Measurements from ENCODE around the gene ABHD5. TPM values are rescaled to one million over a fixed set of nuclear protein-coding genes. Genes with fewer than 3 reads are reported as not detected.

ABHD5 gene
- total RNA-seq, 4 donors from 2014 or later = 2.8 to 21.3 (median 12.2) TPM

- no peak for TF ChIP-seq POLR2A (IDR thresholded peaks at IDR 0.05)
- TF ChIP-seq, protein P1, sequence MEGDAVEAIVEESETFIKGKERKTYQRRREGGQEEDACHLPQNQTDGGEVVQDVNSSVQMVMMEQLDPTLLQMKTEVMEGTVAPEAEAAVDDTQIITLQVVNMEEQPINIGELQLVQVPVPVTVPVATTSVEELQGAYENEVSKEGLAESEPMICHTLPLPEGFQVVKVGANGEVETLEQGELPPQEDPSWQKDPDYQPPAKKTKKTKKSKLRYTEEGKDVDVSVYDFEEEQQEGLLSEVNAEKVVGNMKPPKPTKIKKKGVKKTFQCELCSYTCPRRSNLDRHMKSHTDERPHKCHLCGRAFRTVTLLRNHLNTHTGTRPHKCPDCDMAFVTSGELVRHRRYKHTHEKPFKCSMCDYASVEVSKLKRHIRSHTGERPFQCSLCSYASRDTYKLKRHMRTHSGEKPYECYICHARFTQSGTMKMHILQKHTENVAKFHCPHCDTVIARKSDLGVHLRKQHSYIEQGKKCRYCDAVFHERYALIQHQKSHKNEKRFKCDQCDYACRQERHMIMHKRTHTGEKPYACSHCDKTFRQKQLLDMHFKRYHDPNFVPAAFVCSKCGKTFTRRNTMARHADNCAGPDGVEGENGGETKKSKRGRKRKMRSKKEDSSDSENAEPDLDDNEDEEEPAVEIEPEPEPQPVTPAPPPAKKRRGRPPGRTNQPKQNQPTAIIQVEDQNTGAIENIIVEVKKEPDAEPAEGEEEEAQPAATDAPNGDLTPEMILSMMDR (IDR thresholded peaks at IDR 0.05) = no peak
- intact Hi-C loops (cut with DNase I; ENCODE audit: low total_unique reads) = no loop called here
- H3K27ac ChIP-seq = no peak overlapping the region
These were observed 67.1 kb downstream of the ABHD5 start for GRCh38 chr3:43757666-43758321.

DNA sequence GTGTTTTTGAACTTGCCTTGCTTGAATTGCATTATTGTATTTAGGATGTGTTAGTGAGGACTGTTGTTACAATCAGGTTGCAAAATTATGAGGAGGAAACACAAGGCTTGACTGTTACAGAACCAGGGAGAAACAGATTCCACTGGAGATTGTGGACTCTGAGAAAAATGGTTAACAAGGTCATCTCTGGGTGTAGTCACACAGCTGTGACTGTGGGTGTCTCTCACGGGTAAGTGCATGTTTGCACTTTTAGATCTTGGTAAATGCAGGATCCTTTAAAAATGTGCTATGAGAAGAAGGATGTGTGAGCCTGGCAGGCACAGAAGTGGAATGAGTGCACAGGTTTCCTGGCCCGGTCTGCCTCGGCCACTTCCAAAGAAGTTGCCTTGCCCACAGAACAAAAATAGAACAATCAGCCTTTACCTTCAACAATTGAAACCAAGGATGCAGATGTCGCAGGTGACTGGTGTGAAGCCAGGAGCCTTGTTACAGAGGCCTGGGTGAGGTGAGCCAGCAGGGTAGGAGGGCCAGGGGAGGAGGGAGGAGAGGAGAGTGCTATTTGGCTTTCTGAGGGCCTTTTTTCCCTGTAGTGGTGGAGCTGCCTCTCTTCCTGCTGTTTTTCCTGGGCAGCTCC, 68.0 kb downstream of the ABHD5 start:
- H3K4me1 ChIP-seq = no peaks in the 10 kb centered on the region
- H3K9me3 ChIP-seq = no peaks in the 10 kb centered on the region
- no peak for TF ChIP-seq POLR2A (IDR thresholded peaks at IDR 0.05)
- TF ChIP-seq, protein P1 (IDR thresholded peaks at IDR 0.05) = no peak
- DNase-seq = no peak
- no peaks in the 10 kb centered on the region for H3K27me3 ChIP-seq
- H3K36me3 ChIP-seq = no peaks in the 10 kb centered on the region
- no peak overlapping the region for H3K4me3 ChIP-seq
- intact Hi-C loops (cut with DNase I; ENCODE audit: low total_unique reads) = no loop called here
- H3K27ac ChIP-seq = no peak overlapping the region

More at GRCh38 chr3:43757666-43758321, 67.1 kb downstream of the ABHD5 start:
- Histone ChIP-seq H3K27me3 (no peaks in the 10 kb centered on the region), H3K36me3 (no peaks in the 10 kb centered on the region), H3K4me1 (no peaks in the 10 kb centered on the region), H3K4me3 (no peak overlapping the region), H3K9me3 (no peaks in the 10 kb centered on the region)
- no peak for DNase-seq

DNA sequence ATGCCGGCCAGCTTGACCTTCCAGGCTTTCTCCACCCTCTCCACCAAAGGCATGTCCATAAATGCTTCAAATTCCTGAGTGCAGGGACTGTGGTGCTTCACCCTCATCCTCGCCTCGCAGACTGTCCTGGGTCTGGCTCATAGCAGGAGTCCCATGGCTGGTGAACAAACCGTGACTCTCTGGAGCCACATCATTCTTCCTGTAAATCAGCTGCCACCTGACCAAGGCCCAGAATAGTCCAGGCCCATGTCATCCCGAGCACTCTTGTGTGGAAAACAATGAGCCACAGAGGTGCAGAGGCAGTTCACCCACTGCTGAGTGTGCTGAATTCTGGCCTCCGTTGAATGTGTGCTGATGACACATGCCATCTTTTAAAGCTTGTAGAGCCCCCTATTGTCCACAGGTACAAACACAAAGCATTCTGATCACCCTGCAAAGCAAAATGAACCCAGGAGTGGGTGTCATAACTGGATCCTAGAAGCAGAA, 68.6 kb downstream of the ABHD5 start:
- TF ChIP-seq, protein P1 (IDR thresholded peaks at IDR 0.05) = no peak
- no peak for TF ChIP-seq POLR2A (IDR thresholded peaks at IDR 0.05)
- Histone ChIP-seq H3K36me3 (no peaks in the 10 kb centered on the region), H3K27ac (no peak overlapping the region), H3K4me1 (no peaks in the 10 kb centered on the region), H3K4me3 (no peak overlapping the region), H3K9me3 (no peaks in the 10 kb centered on the region), H3K27me3 (no peaks in the 10 kb centered on the region)
- intact Hi-C loops (cut with DNase I; ENCODE audit: low total_unique reads) = no loop called here
- no peak for DNase-seq

DNA sequence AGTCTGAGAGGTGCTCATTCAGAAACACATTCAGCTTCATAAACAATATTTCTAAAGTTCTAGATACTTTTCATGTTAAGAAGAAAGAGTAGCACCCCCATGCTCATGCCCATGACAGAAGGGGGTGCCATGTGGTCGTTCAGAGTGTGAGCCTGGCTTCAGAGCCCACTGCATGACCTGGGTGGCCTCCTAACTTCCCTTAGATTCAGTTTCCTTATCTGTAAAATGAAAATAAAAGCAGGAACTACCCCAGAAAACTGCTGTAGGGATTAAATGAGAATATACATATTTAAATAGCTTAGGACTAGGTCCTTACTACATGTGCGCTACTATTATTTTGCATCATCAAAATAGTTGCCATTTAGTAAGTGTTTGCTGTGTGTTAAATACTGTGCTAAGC, 69.2 kb downstream of the ABHD5 start:
- Histone ChIP-seq H3K27ac (no peak overlapping the region), H3K4me3 (no peak overlapping the region), H3K27me3 (no peaks in the 10 kb centered on the region), H3K4me1 (no peaks in the 10 kb centered on the region), H3K9me3 (no peaks in the 10 kb centered on the region), H3K36me3 (no peaks in the 10 kb centered on the region)
- no peak for DNase-seq
- TF ChIP-seq, protein P1 (IDR thresholded peaks at IDR 0.05) = no peak
- TF ChIP-seq POLR2A (IDR thresholded peaks at IDR 0.05) = no peak
- intact Hi-C loops (cut with DNase I; ENCODE audit: low total_unique reads) = no loop called here

DNA sequence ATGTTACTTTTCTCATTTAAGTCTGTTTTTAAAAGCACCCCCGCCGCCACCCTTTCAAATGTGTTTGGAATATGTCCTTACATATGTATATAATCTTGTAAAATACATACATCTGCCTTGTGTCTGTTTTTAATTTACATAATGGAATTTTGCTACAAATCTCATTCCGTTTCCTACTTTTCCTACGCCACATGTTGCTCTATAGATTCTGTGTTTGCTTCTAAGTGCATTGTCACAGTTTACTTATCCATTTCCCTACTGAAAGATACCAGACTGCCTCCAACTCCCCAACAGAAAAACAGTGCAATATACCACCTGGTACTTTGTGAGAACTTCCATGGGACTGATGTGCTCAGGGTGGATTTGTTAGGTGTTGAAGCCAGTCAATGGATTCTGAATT, 70.2 kb downstream of the ABHD5 start:
- Histone ChIP-seq H3K36me3 (no peaks in the 10 kb centered on the region), H3K27me3 (no peaks in the 10 kb centered on the region), H3K4me3 (no peak overlapping the region), H3K4me1 (no peaks in the 10 kb centered on the region), H3K27ac (no peak overlapping the region), H3K9me3 (no peaks in the 10 kb centered on the region)
- TF ChIP-seq, protein P1 (IDR thresholded peaks at IDR 0.05) = no peak
- TF ChIP-seq POLR2A (IDR thresholded peaks at IDR 0.05) = no peak
- no peak for DNase-seq
- intact Hi-C loops (cut with DNase I; ENCODE audit: low total_unique reads) = no loop called here

Measured in uterus (tissue), 4 donors.